SK-N-MC (cell line): ENCODE data around the gene TLE6.
"Not testable (repeated sequence)": the region's sequence is repeated elsewhere in the genome, so short reads cannot be mapped to it uniquely, and the experiment has no call there.

ENCODE experiments used
- DNase-seq: peaks from one replicate; pipeline ENCODE4 v3.0.0-alpha.2; 2011; ENCODE audit warnings: low read depth, low spot score
- H3K27ac ChIP-seq: fragments of 200-600 bp; sonication (generic); 2 replicates; pipeline ENCODE4 v1.5.1; 2016; ENCODE audit warnings: mixed run types
- H3K36me3 ChIP-seq: fragments of 200-600 bp; sonication (generic); 2 replicates; pipeline ENCODE4 v1.6.1; 2017; ENCODE audit warnings: antibody characterized with exemption, low read length, mixed read lengths; ENCODE audit not compliant: insufficient read depth
- H3K4me3 ChIP-seq: fragments of 200-600 bp; sonication (generic); 2 replicates; pipeline ENCODE4 v1.5.1; 2016
- H3K9ac ChIP-seq: fragments of 200-600 bp; sonication (generic); 2 replicates; pipeline ENCODE4 v1.8.0; 2017; ENCODE audit warnings: mixed run types, mixed read lengths; ENCODE audit not compliant: insufficient read length
- H3K9me3 ChIP-seq: fragments of 200-600 bp; sonication (generic); 2 replicates; pipeline ENCODE4 v1.6.1; 2017; ENCODE audit warnings: low read depth, mild to moderate bottlenecking, antibody characterized with exemption, low read length, moderate library complexity, mixed read lengths
- EZH2 ChIP-seq: fragments of 200-600 bp; sonication (generic); IDR thresholded peaks from one replicate; pipeline ENCODE4 v1.6.1; 2017; ENCODE audit warnings: antibody characterized with exemption
- FOXP2 ChIP-seq: optimal IDR thresholded peaks from 2 replicates; pipeline ENCODE3; 2011; ENCODE audit warnings: mild to moderate bottlenecking, moderate library complexity; ENCODE audit not compliant: insufficient read depth; ENCODE audit errors: extremely low read length, control extremely low read depth
- POLR2AphosphoS5 ChIP-seq: IDR thresholded peaks from 2 replicates; pipeline ENCODE4 v1.6.1; 2012; ENCODE audit warnings: mild to moderate bottlenecking, low read depth, low read length, borderline replicate concordance

Gene TLE6

DNA sequence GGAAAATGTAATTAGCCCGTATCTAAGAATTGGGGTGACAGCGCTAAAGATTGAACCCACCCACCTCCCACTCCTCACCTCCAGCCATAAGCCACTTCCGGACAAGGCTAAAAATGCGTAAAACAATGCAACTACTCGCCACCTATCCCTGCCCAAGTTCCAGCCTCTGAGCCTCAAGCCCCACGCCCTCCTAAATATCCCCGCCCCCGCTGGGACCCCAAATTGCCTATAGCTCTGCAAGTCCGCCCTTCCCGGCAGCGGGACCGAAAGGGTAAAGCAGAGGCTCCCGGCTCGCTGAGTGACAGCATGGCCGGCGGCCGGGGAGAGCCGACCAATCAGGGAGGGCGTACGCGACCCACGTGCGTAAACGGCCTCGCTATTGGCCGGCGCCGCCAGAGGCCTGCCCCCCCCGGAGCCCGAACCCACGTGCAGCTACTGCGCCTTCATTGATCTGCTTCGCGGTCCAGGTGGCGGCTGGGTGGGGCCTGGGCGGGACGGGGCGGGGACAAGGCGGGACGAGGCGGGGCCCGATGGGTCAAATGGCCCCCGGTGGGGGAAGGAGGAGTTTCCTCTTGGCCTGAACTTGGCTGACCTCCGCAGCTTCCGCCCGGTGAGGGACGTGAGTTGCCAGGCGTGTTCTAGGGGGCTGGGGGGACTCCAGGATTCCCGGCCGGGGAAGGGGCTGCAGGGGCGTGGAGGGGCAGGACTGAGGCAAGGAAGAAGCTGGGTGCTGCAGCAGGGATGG, at the start of gene TLE6:
Gene TLE6, plus strand, starts transcription at position 564 of the 745 bp plus-strand sequence. CDS start 670 bp downstream, outside the sequence.
- no peak for TF ChIP-seq FOXP2
- TF ChIP-seq EZH2: no peak
- TF ChIP-seq POLR2AphosphoS5: peak; percentile 44; the same call in 1 of the 2 replicates
- no peaks in the 10 kb centered on the region for H3K9me3 ChIP-seq
- H3K36me3 ChIP-seq: no peaks in the 10 kb centered on the region
- DNase-seq: no peak
- no peak within 1 kb of the TSS for H3K27ac ChIP-seq
- peak within 1 kb of the TSS; percentile 90 for H3K4me3 ChIP-seq
- H3K9ac ChIP-seq: peak within 1 kb of the TSS; percentile 32

GRCh38 chr19:2933490-2933910, 43.9 kb upstream of the TLE6 start:
- no peak overlapping the region for H3K9ac ChIP-seq
- no peak for TF ChIP-seq FOXP2
- TF ChIP-seq EZH2: no peak
- TF ChIP-seq POLR2AphosphoS5: no peak
- H3K36me3 ChIP-seq: peaks cover 45% of the 10 kb centered on the region
- peaks cover 16% of the 10 kb centered on the region for H3K9me3 ChIP-seq
- no peak for DNase-seq
- no peak overlapping the region for H3K4me3 ChIP-seq
- no peak overlapping the region for H3K27ac ChIP-seq

- H3K27ac ChIP-seq, H3K4me3 ChIP-seq, DNase-seq, H3K9ac ChIP-seq: not testable (repeated sequence)
- H3K9me3 ChIP-seq: peaks cover 16% of the 10 kb centered on the region
- H3K36me3 ChIP-seq: peaks cover 50% of the 10 kb centered on the region
Observed at GRCh38 chr19:2935863-2936262, 41.5 kb upstream of the TLE6 start.

GRCh38 chr19:2942928-2943640, 34.3 kb upstream of the TLE6 start:
- DNase-seq: no peak
- Histone ChIP-seq H3K9ac (no peak overlapping the region), H3K27ac (no peak overlapping the region), H3K9me3 (no peaks in the 10 kb centered on the region), H3K36me3 (peaks cover 8% of the 10 kb centered on the region), H3K4me3 (no peak overlapping the region)
- TF ChIP-seq POLR2AphosphoS5: no peak

GRCh38 chr19:2944403-2944774, 33.0 kb upstream of the TLE6 start:
- Histone ChIP-seq H3K36me3 (peaks cover 4% of the 10 kb centered on the region), H3K27ac (no peak overlapping the region), H3K9me3 (no peaks in the 10 kb centered on the region), H3K4me3 (peak overlapping the region; percentile 95), H3K9ac (peak overlapping the region; percentile 87)
- TF ChIP-seq FOXP2 (no peak), POLR2AphosphoS5 (no peak), EZH2 (no peak)
- no peak for DNase-seq

GRCh38 chr19:2944775-2945574, 32.4 kb upstream of the TLE6 start, which contains the start of gene ZNF77:
TSS of gene ZNF77 (minus strand) at chr19:2944971. CDS start at chr19:2944840, 131 bp downstream.
- peak; percentile 96 for DNase-seq
- Histone ChIP-seq H3K27ac (peak within 1 kb of the TSS; percentile 82), H3K4me3 (peak within 1 kb of the TSS; percentile 95), H3K36me3 (no peaks in the 10 kb centered on the region), H3K9ac (peak within 1 kb of the TSS; percentile 87), H3K9me3 (no peaks in the 10 kb centered on the region)
- no peak for TF ChIP-seq EZH2
- peak; percentile 77 for TF ChIP-seq POLR2AphosphoS5
- TF ChIP-seq FOXP2: peak; percentile 35

DNA sequence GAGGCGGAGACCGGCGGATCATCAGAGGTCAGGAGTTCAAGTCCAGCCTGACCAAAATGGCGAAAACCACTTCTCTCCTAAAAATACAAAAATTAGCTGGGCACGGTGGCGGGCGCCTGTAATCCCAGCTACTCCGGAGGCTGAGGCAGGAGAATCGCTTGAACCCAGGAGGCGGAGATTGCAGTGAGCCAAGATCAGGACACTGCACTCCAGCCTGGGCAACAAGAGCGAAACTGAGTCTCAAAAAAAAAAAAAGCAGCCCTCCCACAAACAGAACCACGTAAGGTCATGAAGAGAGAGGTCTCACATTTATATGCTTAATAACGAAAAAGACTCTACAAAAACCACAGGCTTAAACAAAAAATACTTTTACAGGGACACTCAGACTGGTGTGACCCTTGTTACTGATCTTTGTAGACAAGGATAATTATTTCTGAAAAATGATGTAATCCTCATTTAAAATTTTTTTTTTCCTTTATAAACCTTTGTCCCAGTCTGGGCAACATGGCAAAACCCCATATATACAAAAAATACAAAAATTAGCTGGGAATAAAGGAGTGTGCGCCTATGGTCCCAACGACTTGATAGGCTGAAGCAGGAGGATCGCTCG, 31.7 kb upstream of the TLE6 start:
- no peaks in the 10 kb centered on the region for H3K36me3 ChIP-seq
- peak overlapping the region; percentile 86 for H3K9ac ChIP-seq
- peak overlapping the region; percentile 82 for H3K27ac ChIP-seq
- H3K4me3 ChIP-seq: peak overlapping the region; percentile 95
- TF ChIP-seq POLR2AphosphoS5 (no peak), FOXP2 (no peak), EZH2 (no peak)
- no peaks in the 10 kb centered on the region for H3K9me3 ChIP-seq
- no peak for DNase-seq

GRCh38 chr19:2949939-2950285, 27.5 kb upstream of the TLE6 start:
- peak overlapping the region; percentile 96 for H3K4me3 ChIP-seq
- DNase-seq: no peak
- peak overlapping the region; percentile 91 for H3K9ac ChIP-seq
- H3K36me3 ChIP-seq: no peaks in the 10 kb centered on the region
- TF ChIP-seq POLR2AphosphoS5 (no peak), FOXP2 (no peak), EZH2 (no peak)
- H3K27ac ChIP-seq: no peak overlapping the region
- no peaks in the 10 kb centered on the region for H3K9me3 ChIP-seq
